HTERT RPE-1 (cell line): Measurements from ENCODE around the gene RXFP2.

ENCODE experiments used
- in situ Hi-C: fragments of 300-500 bp; cut with MboI; formaldehyde crosslinking; loops from 4 replicates; pipeline ENCODE4 v1.14.3; 2020; ENCODE audit warnings: low sequenced_read_pairs

RXFP2 gene

DNA sequence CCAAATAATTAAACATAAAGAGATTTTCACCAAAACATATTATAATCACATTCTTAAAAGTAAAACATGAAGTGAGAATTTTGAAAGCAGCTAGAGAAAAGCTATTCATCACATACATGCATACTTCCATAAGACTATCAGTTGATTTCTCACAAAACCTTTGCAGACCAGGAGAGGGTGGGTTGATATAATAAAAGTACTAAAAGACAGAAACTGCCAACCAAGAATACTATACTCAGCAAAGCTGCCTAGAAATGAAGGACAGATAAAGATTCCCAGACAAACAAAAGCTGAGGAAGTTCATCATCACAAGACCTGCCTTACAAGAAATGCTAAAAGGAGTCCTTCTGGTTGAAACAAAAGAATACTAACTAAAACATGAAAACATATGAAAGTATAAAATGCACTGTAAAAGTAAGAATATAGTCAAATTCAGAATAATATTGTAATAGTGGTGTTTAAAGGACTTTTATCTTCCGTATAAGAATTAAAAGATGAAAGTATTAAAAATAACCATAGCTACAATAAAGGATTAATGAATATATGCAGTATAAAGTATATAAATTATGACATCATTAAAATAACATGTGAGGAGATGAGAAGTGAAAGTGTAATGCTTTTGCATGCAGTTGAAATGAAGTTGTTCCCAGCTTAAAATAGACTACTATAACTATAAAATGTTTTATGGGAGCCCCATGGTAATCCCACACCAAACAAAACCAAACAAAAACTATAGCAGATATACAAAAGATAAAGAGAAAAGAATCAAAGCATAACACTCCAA is 76.2 kb downstream of the RXFP2 start:
- in situ Hi-C loops: no loop called here

DNA sequence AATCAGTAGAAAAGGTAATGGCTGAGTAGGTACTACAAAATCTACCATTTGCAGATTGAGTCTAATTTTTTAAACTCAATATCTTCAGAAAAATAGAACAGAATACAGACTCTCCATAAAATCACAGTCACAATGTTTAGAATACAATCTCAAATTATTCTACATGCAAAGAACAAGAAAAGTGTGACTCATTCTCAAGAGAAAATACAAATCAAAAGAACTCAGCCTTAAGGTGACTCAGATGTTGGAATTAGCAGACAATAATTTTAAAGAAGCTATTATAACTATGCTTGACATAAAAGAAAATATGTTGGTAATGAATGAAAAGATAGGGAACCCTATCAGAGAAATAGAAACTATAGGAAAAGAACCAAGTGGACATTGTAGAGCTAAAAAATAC is 78.9 kb downstream of the RXFP2 start:
- in situ Hi-C loops: no loop called here

- in situ Hi-C loops: no loop called here
These were observed 85.6 kb downstream of the RXFP2 start for GRCh38 chr13:31824705-31825517.

- in situ Hi-C loops: no loop called here
These were observed 87.2 kb downstream of the RXFP2 start for GRCh38 chr13:31826521-31826920.

DNA sequence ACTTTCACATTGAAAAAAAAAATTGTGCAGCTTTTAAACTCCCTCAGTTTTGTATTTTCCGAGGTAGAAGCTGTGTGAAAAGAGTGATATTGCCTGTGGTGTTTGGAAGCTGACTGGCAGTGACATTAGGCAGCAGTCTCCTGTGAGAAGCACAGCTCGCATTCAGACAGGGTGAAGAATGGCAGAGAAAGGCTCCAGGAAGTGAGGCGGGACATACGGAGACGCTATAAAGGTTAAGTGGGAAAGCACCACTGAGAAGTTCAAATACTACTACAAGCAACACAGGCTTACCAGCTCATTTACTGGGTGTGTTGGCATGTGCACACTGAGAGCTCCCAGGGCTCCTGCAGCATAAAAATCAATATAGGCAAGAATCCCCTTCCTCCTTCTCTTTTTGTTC is 88.4 kb downstream of the RXFP2 start:
- in situ Hi-C loops: no loop called here

- in situ Hi-C loops: no loop called here
These were observed 96.6 kb downstream of the RXFP2 start for GRCh38 chr13:31835932-31836331.

- in situ Hi-C loops: no loop called here
These were observed 103.7 kb downstream of the RXFP2 start for GRCh38 chr13:31843044-31843443.

DNA sequence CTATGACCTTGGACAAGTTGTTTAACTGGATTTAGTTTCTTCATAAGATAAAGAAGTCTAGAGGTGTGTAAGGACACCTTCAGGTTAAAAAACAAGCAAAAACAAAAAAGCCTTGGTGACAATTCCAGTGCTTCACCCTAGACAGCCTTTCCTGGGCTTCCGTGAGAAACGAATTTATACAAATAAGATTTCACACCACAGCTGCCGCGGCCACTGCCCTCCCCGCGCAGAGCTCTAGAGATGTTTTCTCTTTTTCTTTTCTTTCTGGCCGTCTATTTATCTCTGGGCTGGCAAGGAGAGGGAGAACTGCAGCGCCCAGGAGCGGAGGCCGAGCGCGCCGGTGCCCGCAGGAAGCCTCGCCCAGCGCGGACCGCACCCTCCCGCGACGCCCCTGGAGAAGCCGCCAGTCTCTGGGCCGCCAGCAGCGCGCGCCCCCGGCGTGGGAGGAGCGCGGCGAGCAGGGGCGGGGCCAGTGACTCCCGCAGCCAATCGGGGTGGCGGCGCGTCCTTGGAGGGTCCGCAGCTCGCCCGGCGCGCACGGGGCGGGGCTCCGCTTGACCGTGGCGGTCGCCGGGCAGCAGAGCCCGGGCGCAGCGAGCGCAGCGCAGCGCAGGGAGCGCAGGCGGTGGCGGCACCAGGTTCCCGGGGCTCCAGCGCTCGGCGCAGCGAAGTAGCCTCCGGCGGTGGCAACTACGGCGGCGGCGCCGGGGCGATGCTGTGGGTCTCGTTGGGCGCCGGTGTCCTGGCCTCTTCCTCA is 107.0 kb downstream of the RXFP2 start:
- in situ Hi-C loops: no loop called here

- in situ Hi-C loops: no loop called here
These were observed 107.8 kb downstream of the RXFP2 start for GRCh38 chr13:31846961-31847752.

DNA sequence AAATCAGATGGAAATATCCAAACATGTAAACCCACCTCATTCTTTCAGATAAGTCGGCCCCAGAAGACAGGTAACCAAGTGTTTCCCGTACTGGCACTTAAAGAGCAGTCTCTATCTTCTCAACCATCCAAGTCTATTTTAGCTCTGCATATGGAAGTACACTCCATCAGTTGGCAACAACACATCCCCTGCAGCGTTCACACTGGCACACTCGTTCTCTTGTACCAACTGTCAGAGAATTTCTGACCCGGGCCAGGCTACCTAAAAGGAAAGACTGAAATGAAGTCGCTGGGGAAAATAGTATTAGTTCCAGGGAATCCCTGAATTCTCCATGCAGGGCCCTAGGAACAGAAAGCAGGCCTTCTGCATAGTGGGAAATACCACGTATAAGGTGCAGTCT is 109.3 kb downstream of the RXFP2 start:
- in situ Hi-C loops: no loop called here

- in situ Hi-C loops: no loop called here
These were observed 109.9 kb downstream of the RXFP2 start for GRCh38 chr13:31849206-31849605.

GRCh38 chr13:31850041-31850555 is 110.8 kb downstream of the RXFP2 start:
- in situ Hi-C loops: no loop called here

DNA sequence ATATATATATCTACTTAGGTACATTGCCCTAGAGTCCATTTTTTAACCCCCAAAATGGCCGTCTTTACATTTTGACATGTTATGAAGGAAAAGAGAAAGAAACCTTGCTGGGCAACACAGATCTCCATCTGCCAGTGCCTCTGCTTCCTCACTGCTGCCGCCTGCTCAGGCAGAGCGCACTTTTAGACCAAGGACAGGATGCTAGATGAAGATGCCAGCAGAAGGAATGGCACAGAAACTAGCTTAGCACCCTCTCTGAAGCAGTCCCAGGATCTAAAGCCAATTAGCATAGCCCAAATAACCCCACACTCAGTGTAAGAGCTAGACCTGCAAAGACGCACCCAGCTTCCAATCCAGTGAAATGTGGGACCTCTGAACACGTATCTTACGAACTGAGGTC is 111.9 kb downstream of the RXFP2 start:
- in situ Hi-C loops: no loop called here
